ENCODE results near the gene SRRM3.

SRRM3 gene

DNA sequence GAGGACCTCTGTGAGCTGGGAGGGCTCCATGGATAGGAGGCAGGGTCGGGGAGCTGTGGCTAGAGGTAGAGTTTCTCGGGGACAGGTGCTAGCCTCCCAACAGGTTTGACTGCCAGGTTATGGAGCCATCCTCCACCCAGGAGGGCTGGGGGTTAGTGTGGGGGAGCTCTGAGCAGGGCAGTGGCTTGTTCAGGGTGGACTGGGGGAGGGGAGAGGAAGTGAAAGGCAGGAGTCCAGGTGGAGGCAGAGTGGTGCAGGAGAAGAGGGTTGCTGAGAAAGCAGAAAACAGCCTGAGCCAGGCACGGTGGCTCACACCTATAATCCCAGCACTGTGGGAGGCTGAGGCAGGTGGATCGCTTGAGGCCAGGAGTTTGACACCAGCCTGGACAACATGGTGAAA, 60.2 kb downstream of the SRRM3 start:
- Histone ChIP-seq H3K27ac (ENCODE audit: low read length, poor library complexity, severe bottlenecking) (no peak overlapping the region), H3K23ac (ENCODE audit: low read length in 2 of 2) (peak overlapping the region in 1 of 2 experiments; percentile 64), H3K9me3 (ENCODE audit: control insufficient read depth, low read length) (no peaks in the 10 kb centered on the region), H2BK15ac (ENCODE audit: low read depth, poor library complexity, severe bottlenecking) (no peak overlapping the region), H3K4me1 (ENCODE audit: control insufficient read depth, insufficient read depth, low read depth, low read length) (peaks cover 11% of the 10 kb centered on the region), H3K4ac (ENCODE audit: low read depth in 1 of 2, low read length in 2 of 2) (no peak overlapping the region), H2BK5ac (ENCODE audit: low read depth, low read length, poor library complexity, severe bottlenecking) (no peak overlapping the region), H3K4me3 (ENCODE audit: insufficient read depth in 1 of 2, low read depth in 1 of 2, low read length in 2 of 2) (no peak overlapping the region), H3K18ac (ENCODE audit: low read depth in 1 of 2, low read length in 2 of 2) (no peak overlapping the region), H4K91ac (ENCODE audit: low read length) (no peak overlapping the region), H3K14ac (ENCODE audit: low read length in 2 of 2) (no peak overlapping the region), H2BK12ac (ENCODE audit: low read length in 2 of 2) (no peak overlapping the region), H2BK120ac (ENCODE audit: low read depth, low read length) (no peak overlapping the region), H4K8ac (ENCODE audit: low read length) (no peak overlapping the region), H2AFZ (ENCODE audit: low read depth, low read length) (no peak overlapping the region), H3K79me1 (replicated peaks; ENCODE audit: low read length, poor library complexity, severe bottlenecking) (no peaks in the 10 kb centered on the region), H3K9ac (ENCODE audit: low read length) (no peak overlapping the region), H3K4me2 (ENCODE audit: low read length, poor library complexity, severe bottlenecking) (no peak overlapping the region), H3K27me3 (ENCODE audit: control insufficient read depth in 1 of 2, insufficient read depth in 1 of 2, low read length in 2 of 2) (peaks cover 33 to 38% of the 10 kb centered on the region in 2 experiments), H2AK5ac (ENCODE audit: low read length, severe bottlenecking) (no peak overlapping the region), H3K36me3 (ENCODE audit: control insufficient read depth in 1 of 2, insufficient read depth in 2 of 2, low read depth in 1 of 2, low read length in 2 of 2) (no peaks in the 10 kb centered on the region)
- 93% methylated on average over 4 of the region's 4 CpGs for WGBS
- no peak for DNase-seq

- H3K4me2 ChIP-seq (ENCODE audit: low read length, poor library complexity, severe bottlenecking): no peak overlapping the region
- no peak overlapping the region for H4K8ac ChIP-seq (ENCODE audit: low read length)
- H3K36me3 ChIP-seq (ENCODE audit: control insufficient read depth in 1 of 2, insufficient read depth in 2 of 2, low read depth in 1 of 2, low read length in 2 of 2): no peaks in the 10 kb centered on the region
- peaks cover 19% of the 10 kb centered on the region for H3K4me1 ChIP-seq (ENCODE audit: control insufficient read depth, insufficient read depth, low read depth, low read length)
- H3K4ac ChIP-seq (ENCODE audit: low read depth in 1 of 2, low read length in 2 of 2): no peak overlapping the region
- no peak overlapping the region for H3K9ac ChIP-seq (ENCODE audit: low read length)
- H3K79me1 ChIP-seq (replicated peaks; ENCODE audit: low read length, poor library complexity, severe bottlenecking): no peaks in the 10 kb centered on the region
- H3K4me3 ChIP-seq (ENCODE audit: insufficient read depth in 1 of 2, low read depth in 1 of 2, low read length in 2 of 2): no peak overlapping the region
- no peak overlapping the region for H3K27ac ChIP-seq (ENCODE audit: low read length, poor library complexity, severe bottlenecking)
- H2BK12ac ChIP-seq (ENCODE audit: low read length in 2 of 2): no peak overlapping the region
- DNase-seq: peak; percentile 69
- H3K14ac ChIP-seq (ENCODE audit: low read length in 2 of 2): no peak overlapping the region
- H3K9me3 ChIP-seq (ENCODE audit: control insufficient read depth, low read length): no peaks in the 10 kb centered on the region
- no peak overlapping the region for H2BK15ac ChIP-seq (ENCODE audit: low read depth, poor library complexity, severe bottlenecking)
- no peak overlapping the region for H4K91ac ChIP-seq (ENCODE audit: low read length)
- WGBS: 67% methylated on average over 7 of the region's 7 CpGs
- no peak overlapping the region for H3K18ac ChIP-seq (ENCODE audit: low read depth in 1 of 2, low read length in 2 of 2)
- H2AK5ac ChIP-seq (ENCODE audit: low read length, severe bottlenecking): no peak overlapping the region
- H2BK5ac ChIP-seq (ENCODE audit: low read depth, low read length, poor library complexity, severe bottlenecking): no peak overlapping the region
- H3K23ac ChIP-seq (ENCODE audit: low read length in 2 of 2): no peak overlapping the region
- H2BK120ac ChIP-seq (ENCODE audit: low read depth, low read length): no peak overlapping the region
- H2AFZ ChIP-seq (ENCODE audit: low read depth, low read length): no peak overlapping the region
- H3K27me3 ChIP-seq (ENCODE audit: control insufficient read depth in 1 of 2, insufficient read depth in 1 of 2, low read length in 2 of 2): peaks cover 41 to 43% of the 10 kb centered on the region in 2 experiments
These were observed 61.1 kb downstream of the SRRM3 start for GRCh38 chr7:76262683-76263402.

GRCh38 chr7:76265299-76265698, 63.6 kb downstream of the SRRM3 start:
- peaks cover 48 to 51% of the 10 kb centered on the region in 2 experiments for H3K27me3 ChIP-seq (ENCODE audit: control insufficient read depth in 1 of 2, insufficient read depth in 1 of 2, low read length in 2 of 2)
- no peaks in the 10 kb centered on the region for H3K79me1 ChIP-seq (replicated peaks; ENCODE audit: low read length, poor library complexity, severe bottlenecking)
- H3K4me2 ChIP-seq (ENCODE audit: low read length, poor library complexity, severe bottlenecking): no peak overlapping the region
- no peaks in the 10 kb centered on the region for H3K9me3 ChIP-seq (ENCODE audit: control insufficient read depth, low read length)
- H3K18ac ChIP-seq (ENCODE audit: low read depth in 1 of 2, low read length in 2 of 2): no peak overlapping the region
- 79% methylated on average over 4 of the region's 7 CpGs for WGBS
- no peak overlapping the region for H3K9ac ChIP-seq (ENCODE audit: low read length)
- H2BK5ac ChIP-seq (ENCODE audit: low read depth, low read length, poor library complexity, severe bottlenecking): no peak overlapping the region
- H2BK120ac ChIP-seq (ENCODE audit: low read depth, low read length): no peak overlapping the region
- no peak overlapping the region for H3K27ac ChIP-seq (ENCODE audit: low read length, poor library complexity, severe bottlenecking)
- no peak overlapping the region for H4K8ac ChIP-seq (ENCODE audit: low read length)
- H2BK15ac ChIP-seq (ENCODE audit: low read depth, poor library complexity, severe bottlenecking): no peak overlapping the region
- no peak overlapping the region for H3K4me3 ChIP-seq (ENCODE audit: insufficient read depth in 1 of 2, low read depth in 1 of 2, low read length in 2 of 2)
- H2AFZ ChIP-seq (ENCODE audit: low read depth, low read length): no peak overlapping the region
- no peak overlapping the region for H2BK12ac ChIP-seq (ENCODE audit: low read length in 2 of 2)
- no peak for DNase-seq
- peaks cover 16% of the 10 kb centered on the region for H3K4me1 ChIP-seq (ENCODE audit: control insufficient read depth, insufficient read depth, low read depth, low read length)
- no peak overlapping the region for H3K14ac ChIP-seq (ENCODE audit: low read length in 2 of 2)
- no peak overlapping the region for H3K23ac ChIP-seq (ENCODE audit: low read length in 2 of 2)
- no peak overlapping the region for H3K4ac ChIP-seq (ENCODE audit: low read depth in 1 of 2, low read length in 2 of 2)
- H4K91ac ChIP-seq (ENCODE audit: low read length): peak overlapping the region; percentile 53
- no peak overlapping the region for H2AK5ac ChIP-seq (ENCODE audit: low read length, severe bottlenecking)
- no peaks in the 10 kb centered on the region for H3K36me3 ChIP-seq (ENCODE audit: control insufficient read depth in 1 of 2, insufficient read depth in 2 of 2, low read depth in 1 of 2, low read length in 2 of 2)

DNA sequence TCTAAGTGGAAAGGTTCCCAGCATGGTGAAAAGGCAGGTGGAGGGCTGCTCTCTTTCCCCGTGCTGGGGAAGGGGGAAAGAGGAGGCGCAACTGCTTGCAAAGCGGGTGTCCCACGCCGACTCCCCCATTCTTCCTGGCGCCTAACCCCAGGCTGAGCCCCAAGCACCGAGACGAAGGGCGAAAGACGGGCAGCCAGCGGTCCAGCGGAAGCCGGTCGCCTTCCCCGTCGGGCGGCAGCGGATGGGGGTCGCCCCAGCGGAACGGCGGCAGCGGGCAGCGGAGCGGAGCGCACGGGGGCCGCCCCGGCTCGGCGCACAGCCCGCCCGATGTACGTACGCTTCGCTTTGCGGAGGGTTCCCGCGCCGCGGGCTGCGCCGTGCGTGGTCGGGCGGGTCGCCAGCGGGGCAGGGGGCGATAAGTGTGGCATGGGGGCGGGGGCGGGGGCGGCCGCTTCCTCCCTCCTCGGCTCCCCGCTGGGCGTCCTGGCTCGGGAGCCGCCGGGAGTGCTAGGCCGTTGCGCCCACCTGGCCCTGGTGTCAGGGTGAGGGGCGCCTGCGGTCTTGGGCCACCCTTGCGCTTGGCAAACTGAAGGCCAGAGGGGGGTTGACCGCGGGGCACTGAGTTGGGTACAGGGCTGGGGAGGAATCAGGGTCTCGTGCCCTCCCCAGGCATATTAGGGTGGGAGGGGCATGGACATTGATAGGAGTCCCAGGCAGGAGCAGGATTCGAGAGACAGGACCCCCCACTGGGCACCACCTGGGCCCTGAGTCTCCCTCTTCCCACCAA, 65.6 kb downstream of the SRRM3 start:
- Histone ChIP-seq H2BK120ac (ENCODE audit: low read depth, low read length) (no peak overlapping the region), H3K9ac (ENCODE audit: low read length) (no peak overlapping the region), H3K4ac (ENCODE audit: low read depth in 1 of 2, low read length in 2 of 2) (no peak overlapping the region), H2AK5ac (ENCODE audit: low read length, severe bottlenecking) (no peak overlapping the region), H3K14ac (ENCODE audit: low read length in 2 of 2) (no peak overlapping the region), H3K4me3 (ENCODE audit: insufficient read depth in 1 of 2, low read depth in 1 of 2, low read length in 2 of 2) (peak overlapping the region; percentile 29 to 44), H3K18ac (ENCODE audit: low read depth in 1 of 2, low read length in 2 of 2) (peak overlapping the region; percentile 13 to 19), H3K27me3 (ENCODE audit: control insufficient read depth in 1 of 2, insufficient read depth in 1 of 2, low read length in 2 of 2) (peaks cover 48% of the 10 kb centered on the region in 2 experiments), H2BK5ac (ENCODE audit: low read depth, low read length, poor library complexity, severe bottlenecking) (no peak overlapping the region), H2AFZ (ENCODE audit: low read depth, low read length) (peak overlapping the region; percentile 60), H4K8ac (ENCODE audit: low read length) (no peak overlapping the region), H3K27ac (ENCODE audit: low read length, poor library complexity, severe bottlenecking) (no peak overlapping the region), H3K9me3 (ENCODE audit: control insufficient read depth, low read length) (no peaks in the 10 kb centered on the region), H3K4me1 (ENCODE audit: control insufficient read depth, insufficient read depth, low read depth, low read length) (peaks cover 14% of the 10 kb centered on the region), H3K4me2 (ENCODE audit: low read length, poor library complexity, severe bottlenecking) (peak overlapping the region; percentile 87), H3K36me3 (ENCODE audit: control insufficient read depth in 1 of 2, insufficient read depth in 2 of 2, low read depth in 1 of 2, low read length in 2 of 2) (no peaks in the 10 kb centered on the region), H2BK12ac (ENCODE audit: low read length in 2 of 2) (no peak overlapping the region), H3K79me1 (replicated peaks; ENCODE audit: low read length, poor library complexity, severe bottlenecking) (no peaks in the 10 kb centered on the region), H4K91ac (ENCODE audit: low read length) (no peak overlapping the region), H3K23ac (ENCODE audit: low read length in 2 of 2) (peak overlapping the region in 1 of 2 experiments; percentile 96), H2BK15ac (ENCODE audit: low read depth, poor library complexity, severe bottlenecking) (no peak overlapping the region)
- WGBS: 1% methylated on average over 56 of the region's 68 CpGs
- DNase-seq: no peak

Measured in mesenchymal stem cell (in vitro differentiated cells and primary cell).